ENCODE measurements around the gene ACOX1. TPM values are rescaled to one million over a fixed set of nuclear protein-coding genes. Genes with fewer than 3 reads are reported as not detected.

ACOX1 gene
- total RNA-seq, 1 donor from 2014 or later, result 25.3 TPM

DNA sequence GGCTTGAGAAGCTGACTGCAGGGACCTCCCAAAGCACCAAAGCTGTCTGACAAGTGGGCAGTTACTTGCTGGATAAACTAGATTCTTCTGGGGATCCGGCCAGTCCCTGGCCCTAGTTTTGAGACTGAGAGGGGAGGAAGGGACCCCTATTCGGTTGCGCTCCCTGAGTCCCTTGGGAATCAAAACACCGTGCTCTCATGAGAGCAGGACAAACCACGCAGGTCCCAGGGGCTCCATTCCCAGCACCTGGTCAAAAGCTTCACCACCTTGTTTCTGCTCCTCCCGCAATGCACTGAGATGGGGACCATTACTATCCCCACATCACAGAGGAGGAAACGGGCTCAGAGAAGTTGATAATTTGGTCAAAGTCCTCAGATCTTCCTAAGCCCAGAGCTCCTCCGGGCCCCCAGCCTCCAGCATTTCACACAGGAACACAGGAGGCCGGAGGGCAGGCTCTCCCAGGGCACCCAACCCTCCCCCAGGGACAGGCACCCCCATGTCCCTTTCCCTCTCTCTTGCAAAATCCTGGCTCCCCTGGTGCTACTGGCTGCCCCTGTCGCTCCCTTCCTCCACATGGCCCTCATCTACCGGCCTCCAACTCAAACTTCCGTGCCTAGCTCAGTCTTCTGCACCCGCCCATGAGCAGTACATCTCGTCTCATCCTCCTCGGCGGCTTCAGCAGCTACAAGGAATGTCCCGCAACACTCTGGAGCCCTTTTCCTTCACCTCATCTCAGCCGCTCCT, 85.5 kb downstream of the ACOX1 start:
- Mint-ChIP-seq H3K27me3 (ENCODE audit: insufficient read depth) (no peaks in the 10 kb centered on the region), H3K9me3 (no peaks in the 10 kb centered on the region), H3K36me3 (ENCODE audit: low read depth) (peaks cover 20% of the 10 kb centered on the region), H3K4me3 (peak overlapping the region; percentile 68), H3K27ac (peak overlapping the region; percentile 70), H3K4me1 (ENCODE audit: low read depth) (peaks cover 35% of the 10 kb centered on the region)
- DNase-seq (ENCODE audit: low spot score), result no peak
- intact Hi-C loops (cut with micrococcal nuclease), result no loop called here

DNA sequence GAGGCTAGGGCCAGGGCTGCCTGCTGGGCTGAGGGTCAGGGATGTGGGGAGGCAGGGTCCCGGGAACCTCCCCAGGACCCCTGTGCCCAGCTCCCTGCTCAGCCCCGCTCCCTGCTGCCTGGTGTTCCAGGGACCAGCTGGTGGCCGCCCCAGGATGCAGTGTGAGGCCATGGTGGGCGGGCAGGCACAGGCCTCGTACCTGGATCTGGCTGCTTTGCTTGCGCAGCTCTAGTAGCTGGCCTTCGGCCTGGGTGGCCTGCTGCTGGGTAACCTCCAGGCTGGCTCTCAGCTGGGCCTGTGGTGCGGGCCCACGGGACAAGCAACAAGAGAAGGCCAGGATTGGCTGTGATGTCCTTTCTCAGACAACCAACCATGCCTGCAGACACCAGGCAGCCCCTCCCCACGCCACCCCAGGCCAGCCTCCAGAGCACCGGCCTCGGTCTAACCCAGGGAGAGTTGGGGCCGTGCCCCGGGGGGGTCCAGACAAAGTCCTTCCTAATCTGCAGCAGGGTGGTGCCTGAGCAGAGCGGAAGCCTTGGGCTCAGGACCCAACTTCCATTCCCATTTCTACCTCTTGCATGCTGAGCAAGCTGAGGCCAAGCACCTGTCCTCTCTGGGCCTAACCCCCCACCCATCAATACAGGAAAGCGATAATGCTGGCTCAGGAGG, 86.3 kb downstream of the ACOX1 start:
- Mint-ChIP-seq H3K4me3 (no peak overlapping the region), H3K9me3 (no peaks in the 10 kb centered on the region), H3K36me3 (ENCODE audit: low read depth) (peaks cover 22% of the 10 kb centered on the region), H3K4me1 (ENCODE audit: low read depth) (peaks cover 34% of the 10 kb centered on the region), H3K27ac (no peak overlapping the region), H3K27me3 (ENCODE audit: insufficient read depth) (no peaks in the 10 kb centered on the region)
- DNase-seq (ENCODE audit: low spot score), result no peak
- intact Hi-C loops (cut with micrococcal nuclease), result no loop called here

DNA sequence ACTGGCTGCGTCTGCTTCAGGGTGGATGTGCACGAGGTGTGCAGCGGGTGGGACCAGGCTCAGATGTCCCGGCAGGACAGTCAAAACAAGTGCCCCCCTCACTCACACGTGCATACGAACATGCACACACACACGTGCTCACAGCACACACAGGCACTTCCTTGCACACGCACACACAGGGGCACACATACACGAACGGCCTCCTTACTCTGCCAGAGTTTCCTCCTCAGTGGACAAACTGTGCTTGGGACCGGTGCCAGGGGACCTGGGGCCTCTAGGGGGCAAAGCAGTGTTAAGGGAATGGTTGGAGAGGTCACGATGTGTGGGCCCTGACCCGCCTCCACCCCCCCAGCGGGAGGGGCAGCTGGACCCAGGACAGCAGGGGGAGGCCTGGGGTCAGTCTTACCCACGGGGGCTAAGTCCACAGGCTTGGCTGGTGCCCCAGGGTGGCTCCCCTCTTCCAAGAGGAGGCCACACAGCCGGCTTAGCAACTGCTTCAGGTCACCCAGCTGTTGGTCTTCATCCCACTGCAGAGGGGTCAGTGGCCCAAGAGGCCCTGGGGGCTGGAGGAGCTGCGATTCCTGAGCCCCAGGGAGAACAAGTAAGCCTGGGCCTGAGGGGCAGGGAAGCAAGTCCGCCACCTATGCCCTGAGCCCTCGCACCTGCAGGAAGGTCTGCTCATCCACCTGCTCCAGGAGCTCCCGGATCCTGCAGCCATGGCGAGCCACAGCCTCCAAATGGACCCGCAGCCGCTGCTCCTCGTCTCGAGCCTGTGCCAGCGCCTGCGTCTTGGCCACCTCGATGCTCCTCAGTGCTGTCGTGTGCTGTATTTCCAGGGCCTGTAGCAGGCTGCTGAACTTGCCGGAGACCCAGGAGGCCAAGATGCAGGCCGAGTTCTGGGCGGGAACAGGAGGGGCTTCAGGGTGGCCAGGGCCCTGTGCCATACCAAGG, 87.1 kb downstream of the ACOX1 start:
- Mint-ChIP-seq H3K27me3 (ENCODE audit: insufficient read depth) (no peaks in the 10 kb centered on the region), H3K9me3 (no peaks in the 10 kb centered on the region), H3K27ac (no peak overlapping the region), H3K4me1 (ENCODE audit: low read depth) (peaks cover 28% of the 10 kb centered on the region), H3K36me3 (ENCODE audit: low read depth) (peaks cover 22% of the 10 kb centered on the region), H3K4me3 (no peak overlapping the region)
- no peak for DNase-seq (ENCODE audit: low spot score)
- intact Hi-C loops (cut with micrococcal nuclease), result no loop called here

Other genes starting within 250 kb of the ACOX1 start
- gene GALK1, start 214.0 kb downstream of the ACOX1 start, total RNA-seq, result 48.0 and 49.3 TPM in 2 replicates
- 26.0 and 26.9 TPM in 2 replicates for gene UNK, start 194.4 kb downstream of the ACOX1 start, total RNA-seq
- gene UNC13D, start 134.8 kb downstream of the ACOX1 start, total RNA-seq, result 185 and 186 TPM in 2 replicates
- gene WBP2, start 123.8 kb downstream of the ACOX1 start, total RNA-seq, result 68.8 and 74.4 TPM in 2 replicates
- gene TRIM47, start 100.6 kb downstream of the ACOX1 start, total RNA-seq, result 30.5 and 32.7 TPM in 2 replicates
- 45.0 and 53.7 TPM in 2 replicates for gene TRIM65, start 82.2 kb downstream of the ACOX1 start, total RNA-seq
- gene MRPL38, start 74.3 kb downstream of the ACOX1 start, total RNA-seq, result 151 and 160 TPM in 2 replicates
- 19.4 and 20.0 TPM in 2 replicates for gene FBF1, start 38.1 kb downstream of the ACOX1 start, total RNA-seq
- 10.7 and 15.4 TPM in 2 replicates for gene TEN1, start 74 bp upstream of the ACOX1 start, total RNA-seq
- 4.9 and 5.3 TPM in 2 replicates for gene CDK3, start 21.7 kb upstream of the ACOX1 start, total RNA-seq
- gene EVPL, start 48.1 kb upstream of the ACOX1 start, total RNA-seq, result 0.02 and 0.05 TPM in 2 replicates
- gene SRP68, start 93.4 kb upstream of the ACOX1 start, total RNA-seq, result 177 and 184 TPM in 2 replicates
- 3.6 and 3.7 TPM in 2 replicates for gene GALR2, start 95.6 kb upstream of the ACOX1 start, total RNA-seq
- 2.7 and 2.9 TPM in 2 replicates for gene ZACN, start 100.0 kb upstream of the ACOX1 start, total RNA-seq
- gene EXOC7, start 124.6 kb upstream of the ACOX1 start, total RNA-seq, result 108 and 116 TPM in 2 replicates
- 0.10 TPM in 1 of 2 replicates, not detected in the other for gene FOXJ1, start 162.1 kb upstream of the ACOX1 start, total RNA-seq

All from activated T-helper 1 cell treated with anti-CD3 and anti-CD28 coated beads, Interleukin-12 subunit alpha, Interleukin-12 subunit beta, Interleukin-2, Interleukin-4 antibody, amounts not matched to agents 30 ng/mL and 10 ng/mL and 1 ng/mL, durations not matched to agents 14 hours and 24 hours and 36 hours (primary cell).